RKO (cell line): ENCODE results near the gene ARL11.
"Not testable (repeated sequence)": the region's sequence is repeated elsewhere in the genome, so short reads cannot be mapped to it uniquely, and the experiment has no call there.

Experiments used
- DNase-seq: peaks from one replicate; pipeline ENCODE4 v3.0.0-alpha.2; 2016; ENCODE audit warnings: low spot score

The ARL11 gene

DNA sequence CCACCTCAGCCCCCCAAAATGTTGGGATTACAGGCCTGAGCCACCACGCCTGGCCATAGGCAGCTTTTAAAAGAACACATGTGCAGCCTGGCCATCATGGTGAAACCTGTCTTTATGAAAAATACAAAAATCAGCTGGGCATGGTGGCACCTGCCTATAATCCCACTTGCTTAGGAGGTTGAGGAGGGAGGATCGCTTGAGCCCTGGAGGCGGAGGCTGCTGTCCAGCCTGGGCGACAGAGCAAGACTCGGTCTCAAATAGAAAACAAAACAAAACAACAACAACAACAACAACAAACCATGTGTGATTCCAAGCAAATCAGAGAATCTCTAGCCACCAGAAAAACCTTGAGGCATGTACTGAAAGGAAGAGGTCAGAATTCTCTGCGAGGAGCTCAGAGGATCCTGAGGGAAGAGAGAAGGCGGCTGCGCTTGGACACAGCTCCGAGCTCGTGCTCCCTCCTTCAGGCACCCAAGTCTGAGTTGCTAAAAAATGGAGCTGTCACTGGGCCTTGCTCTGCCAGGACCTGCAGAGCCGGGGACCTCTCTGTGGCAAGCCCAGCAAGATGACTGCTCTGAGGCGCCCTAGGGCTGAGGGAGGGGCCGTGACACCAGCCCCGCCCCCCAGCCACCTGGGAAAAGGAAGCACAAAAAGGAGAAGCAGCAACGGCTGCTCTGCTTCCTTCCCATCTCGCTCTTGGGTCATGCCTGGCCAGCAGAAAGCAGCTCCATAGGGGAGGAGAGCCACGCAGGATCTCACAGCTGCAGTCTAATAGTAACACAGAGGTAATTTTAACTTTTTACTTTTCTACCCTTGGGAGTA lies at the start of gene ARL11:
ARL11 (plus strand) TSS at position 677 of the 822 bp plus-strand sequence. CDS start 1,941 bp downstream, outside the sequence.
- DNase-seq = no peak

DNA sequence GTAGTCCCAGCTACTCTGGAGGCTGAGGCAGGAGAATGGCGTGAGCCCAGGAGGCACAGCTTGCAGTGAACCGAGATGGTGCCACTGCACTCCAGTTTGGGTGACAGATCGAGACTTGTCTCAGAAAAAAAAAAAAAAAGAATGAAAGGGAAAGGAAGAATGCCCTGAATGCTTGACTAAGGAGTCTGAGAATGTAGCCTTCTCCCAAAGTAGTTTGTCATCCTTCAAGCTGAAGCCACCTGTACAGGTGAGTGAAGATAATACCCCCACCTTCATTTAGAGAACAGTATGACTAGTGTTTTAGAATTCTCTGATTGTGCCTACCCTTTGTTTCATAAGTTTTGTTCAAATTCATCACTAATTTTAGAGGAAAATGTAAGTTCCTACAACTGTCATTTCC lies 48.8 kb upstream of the ARL11 start:
- no peak for DNase-seq

DNA sequence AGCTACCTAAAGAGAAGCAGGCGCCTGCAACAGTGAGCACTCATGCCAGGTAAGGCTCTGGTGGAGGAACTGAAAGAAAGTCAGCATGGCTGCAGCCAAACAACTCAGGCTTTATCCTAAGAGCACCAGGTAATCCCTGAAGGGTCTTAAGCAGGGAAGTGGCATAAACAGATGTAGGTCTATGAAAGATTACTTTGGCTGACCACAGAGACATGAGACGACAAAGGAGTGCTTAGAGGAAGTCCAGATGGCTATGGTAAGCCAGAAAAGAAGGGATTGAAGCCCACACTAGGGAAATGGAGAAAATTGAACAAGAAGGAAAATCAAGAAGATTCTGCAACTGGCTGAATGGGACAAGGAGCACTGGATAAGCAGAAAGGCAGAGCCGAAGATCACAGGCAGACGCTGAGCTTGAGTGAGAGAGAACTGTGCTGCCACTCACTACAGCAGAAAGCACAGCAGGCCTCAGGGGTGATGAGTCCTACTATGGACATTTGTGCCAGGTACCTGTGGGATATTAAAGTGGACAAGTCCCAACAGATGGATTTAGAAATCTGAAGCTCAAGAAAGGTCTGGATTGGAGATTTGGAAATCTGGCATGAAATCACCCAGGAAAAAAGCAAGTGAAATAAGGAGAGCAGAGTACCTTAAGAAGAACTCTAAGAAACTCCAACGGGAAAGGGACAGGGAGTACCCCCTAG lies 47.2 kb upstream of the ARL11 start:
- no peak for DNase-seq

DNA sequence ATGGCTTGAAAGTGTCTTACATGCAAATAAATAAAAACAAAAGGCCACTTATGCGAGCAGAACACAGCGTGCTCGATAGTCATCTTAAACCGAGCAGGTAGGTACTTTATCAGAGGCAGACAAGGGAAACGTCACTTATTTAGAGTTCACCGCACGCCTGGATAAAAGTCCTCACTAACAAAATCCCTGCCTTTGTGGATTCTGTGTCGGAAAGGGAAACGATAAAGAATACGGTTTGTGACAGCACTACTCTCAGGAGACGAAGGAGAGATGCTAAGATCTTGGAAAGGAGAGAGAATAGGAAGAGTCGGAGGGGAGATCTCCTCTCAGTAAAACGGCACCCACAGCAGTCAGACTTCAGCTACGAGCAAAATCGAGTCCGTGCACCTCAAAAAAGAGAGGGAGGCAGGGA lies 43.5 kb upstream of the ARL11 start:
- peak; percentile 48 for DNase-seq

DNA sequence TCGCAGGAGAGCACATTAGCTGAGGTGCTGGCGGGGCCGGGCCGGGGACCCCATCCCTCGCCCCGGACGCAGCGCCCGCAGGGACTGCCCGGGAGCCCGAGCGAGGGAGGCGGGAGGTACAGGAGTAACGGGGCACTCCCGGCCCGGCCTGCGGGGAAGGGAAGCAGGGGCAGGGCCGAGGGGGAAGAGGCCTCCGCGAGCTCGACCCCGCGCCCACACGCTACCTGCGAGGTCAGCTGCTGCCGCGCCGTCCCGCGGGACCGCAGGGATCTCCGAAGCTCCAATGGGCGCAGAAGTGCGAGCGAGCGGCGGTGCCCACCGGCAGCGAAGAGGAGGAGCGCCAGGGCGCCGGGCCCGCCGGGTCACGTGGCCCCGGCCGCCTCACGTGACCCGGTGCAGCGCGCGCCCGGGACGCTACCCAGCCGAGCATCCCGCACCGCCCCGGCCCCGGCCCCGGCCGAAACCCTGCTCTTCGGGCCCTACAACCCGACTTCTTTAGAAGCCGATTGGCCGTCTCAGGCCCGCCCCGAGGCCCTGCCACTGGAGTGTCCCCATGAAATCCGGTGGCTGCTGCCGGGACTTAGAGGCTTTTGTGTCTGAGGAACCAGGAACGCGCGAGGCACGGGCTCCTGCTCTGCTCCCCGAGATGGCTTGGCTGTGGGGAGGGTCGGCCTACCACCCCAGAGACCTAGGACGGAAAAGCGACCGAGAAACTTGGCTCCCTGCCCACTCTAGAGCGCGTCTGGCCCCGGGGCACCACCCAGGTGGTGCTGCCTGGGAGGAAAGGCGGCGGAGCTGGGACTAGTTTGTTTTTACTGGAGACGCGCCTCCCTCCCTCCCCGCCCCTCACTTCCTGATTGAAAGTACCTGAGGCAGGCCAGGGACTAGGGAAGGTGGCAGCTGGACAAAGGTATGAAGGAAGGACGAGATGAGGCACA lies 42.8 kb upstream of the ARL11 start, which contains the start of gene RCBTB1:
RCBTB1 (minus strand) TSS at position 339 of the 938 bp plus-strand sequence. CDS start 18,279 bp downstream, outside the sequence.
- peak; percentile 72 for DNase-seq

DNA sequence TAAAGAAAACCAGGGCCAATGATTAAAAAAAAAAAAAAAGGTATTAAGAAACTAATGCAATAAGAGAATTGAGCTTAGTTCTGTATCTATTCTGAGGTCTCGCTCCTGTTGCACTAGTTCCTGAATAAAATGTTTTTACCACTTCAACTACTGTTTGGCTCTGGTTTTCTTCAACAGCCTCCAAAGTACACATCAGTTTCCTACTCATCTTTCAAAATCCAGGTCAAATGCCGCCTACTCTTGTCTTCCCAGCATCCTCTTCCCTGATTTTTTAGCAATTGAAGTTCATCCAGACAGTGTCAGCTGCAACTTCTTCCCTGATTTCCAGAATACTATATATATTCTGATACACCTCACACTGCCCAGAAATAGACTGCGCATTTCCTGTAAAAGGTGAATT lies 41.6 kb upstream of the ARL11 start:
- DNase-seq = no peak

DNA sequence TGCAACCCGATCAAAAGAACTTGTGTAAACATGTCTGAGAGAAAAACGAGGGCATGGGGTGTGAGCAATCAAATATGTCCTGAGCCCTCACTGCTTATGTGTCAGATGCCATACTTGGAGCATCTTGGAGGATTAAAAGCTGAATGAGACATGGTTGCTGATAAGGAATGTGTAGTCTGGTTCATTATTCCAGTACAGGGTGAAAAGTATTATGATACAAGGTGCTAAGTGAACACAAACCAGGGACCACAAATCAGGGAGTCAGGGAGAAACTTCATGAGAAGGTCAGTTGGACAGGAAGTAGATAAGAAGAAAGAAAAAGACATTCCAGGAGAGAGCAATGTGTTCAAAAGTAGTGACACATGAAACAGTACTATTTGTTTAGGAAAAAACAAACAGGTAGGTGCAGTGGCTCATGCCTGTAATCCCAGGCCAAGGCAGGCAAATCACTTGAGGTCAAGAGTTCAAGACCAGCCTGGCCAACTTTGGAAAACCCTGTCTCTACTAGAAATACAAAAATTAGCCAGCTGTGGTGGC lies 40.9 kb upstream of the ARL11 start:
- DNase-seq = peak; percentile 29

DNA sequence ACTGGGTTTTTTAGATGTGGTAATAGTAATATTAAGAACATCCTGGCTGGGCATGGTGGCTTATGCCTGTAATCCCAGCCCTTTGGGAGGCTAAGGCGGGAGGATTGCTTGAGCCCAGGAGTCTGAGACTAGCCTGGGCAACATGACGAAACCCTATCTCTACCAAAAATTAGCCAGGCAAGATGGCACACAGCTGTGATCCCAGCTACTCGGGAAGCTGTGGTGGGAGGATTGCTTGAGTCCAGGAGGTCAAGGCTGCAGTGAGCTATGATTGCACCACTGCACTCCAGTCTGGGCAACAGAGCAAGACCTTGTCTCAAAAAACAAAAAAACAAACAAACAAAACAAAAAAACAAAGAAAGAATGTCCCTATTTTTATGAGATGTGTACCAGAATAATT lies 37.6 kb upstream of the ARL11 start:
- DNase-seq = not testable (repeated sequence)

DNA sequence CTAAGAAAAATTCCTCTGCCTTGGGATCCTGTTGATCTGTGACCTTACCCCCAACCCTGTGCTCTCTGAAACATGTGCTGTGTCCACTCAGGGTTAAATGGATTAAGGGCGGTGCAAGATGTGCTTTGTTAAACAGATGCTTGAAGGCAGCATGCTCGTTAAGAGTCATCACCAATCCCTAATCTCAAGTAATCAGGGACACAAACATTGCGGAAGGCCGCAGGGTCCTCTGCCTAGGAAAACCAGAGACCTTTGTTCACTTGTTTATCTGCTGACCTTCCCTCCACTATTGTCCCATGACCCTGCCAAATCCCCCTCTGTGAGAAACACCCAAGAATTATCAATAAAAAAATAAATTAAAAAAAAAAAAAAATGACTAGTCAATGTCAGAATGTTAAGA lies 34.4 kb upstream of the ARL11 start:
- DNase-seq = not testable (repeated sequence)

DNA sequence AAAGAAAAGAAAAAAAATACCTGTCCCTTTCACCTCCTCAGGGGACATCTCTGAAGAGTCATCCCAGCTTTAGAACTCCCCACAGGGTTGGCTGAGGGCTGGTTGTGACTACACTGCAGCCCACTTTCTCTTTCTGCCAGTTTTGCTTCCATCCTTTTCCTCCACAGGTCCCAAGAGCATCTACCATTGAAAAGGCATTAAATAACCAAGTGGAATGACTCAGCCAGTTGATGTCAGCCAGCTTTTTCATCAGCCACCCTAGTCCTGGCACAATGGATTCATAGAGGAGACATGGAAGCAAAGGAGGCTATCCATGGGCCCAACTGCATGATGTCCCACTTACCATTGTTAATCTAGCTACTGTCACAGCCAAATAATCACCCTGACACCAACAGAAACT lies 33.7 kb upstream of the ARL11 start:
- DNase-seq = no peak

DNA sequence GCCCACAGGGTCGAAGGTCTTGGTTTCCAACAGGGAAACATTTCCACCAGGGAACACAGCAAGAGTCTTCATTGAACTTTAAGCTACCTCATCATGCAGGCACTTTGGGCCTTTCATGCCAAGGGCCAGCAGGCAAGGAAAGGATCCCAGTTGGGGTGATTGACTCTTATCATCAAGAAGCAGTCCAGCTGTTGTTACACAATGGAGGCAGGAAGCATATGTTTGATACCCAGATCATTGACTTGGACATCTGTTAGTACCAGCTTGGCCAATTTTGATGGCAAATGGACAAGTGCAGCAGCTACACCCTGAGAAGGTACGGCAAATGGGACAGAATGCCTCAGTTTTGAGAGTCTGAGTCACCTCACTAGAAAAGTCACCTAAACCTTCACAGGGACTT lies 32.1 kb upstream of the ARL11 start:
- no peak for DNase-seq

DNA sequence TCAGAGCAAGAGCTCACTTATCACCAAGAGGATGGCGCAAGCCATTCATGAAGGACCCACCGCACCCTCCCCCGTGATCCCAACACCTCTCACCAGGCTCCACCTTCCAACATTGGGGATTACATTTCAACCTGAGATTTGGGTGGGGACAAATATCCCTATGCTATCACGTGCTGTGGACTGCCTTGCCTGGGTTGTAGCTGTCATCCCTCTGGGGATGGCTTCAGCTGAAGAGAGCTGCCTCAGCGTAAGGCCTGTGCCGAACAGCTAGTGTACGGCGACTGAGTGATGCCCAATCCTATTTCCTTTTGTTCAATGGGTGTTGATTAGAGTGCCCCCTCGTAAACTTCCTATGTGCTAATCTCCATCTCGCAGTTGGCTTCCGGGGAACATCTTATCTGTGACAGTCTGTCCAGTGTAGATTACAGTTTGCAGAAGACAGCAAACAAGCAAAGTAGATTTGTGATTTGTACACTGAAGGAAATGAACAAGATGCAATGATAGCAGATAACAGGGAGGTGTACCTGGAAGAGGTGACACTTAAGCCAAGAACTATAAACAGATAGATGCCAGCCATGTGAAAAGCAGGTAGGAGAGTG lies 31.2 kb upstream of the ARL11 start:
- DNase-seq = no peak

DNA sequence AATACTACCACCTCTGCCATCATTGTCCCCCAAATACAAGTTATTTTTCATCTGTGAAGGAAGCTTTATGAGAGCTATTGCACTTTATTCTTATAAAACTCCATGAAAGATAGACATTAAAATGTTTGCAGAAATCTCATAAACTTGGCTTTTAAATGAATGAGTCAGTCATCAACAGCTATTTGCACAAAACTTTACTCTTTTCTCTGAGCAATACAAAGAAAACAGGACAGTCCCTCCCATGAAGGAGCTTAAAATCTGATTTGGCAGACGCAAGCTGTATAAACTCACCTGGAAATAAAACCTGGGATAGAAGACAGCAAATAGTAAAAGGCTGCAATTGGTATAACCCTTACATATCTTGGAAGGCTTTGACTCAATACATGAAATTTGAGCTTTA lies 26.3 kb upstream of the ARL11 start:
- DNase-seq = no peak

DNA sequence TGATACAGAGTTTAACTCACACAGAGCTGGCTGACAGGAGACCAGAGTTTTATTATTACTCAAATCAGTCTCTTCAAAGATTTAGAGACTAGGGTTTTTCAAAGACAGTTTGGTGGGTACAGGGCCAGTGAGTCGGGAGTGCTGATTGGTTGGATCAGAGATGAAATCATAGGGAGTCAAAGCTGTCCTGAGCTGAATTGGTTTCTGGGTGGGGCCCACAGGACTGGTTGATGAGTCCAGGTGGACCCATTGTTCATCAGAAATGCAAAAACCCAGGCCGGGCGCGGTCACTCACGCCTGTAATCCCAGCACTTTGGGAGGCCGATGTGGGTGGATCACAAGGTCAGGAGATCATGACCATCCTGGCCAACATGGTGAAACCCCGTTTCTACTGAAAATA lies 25.7 kb upstream of the ARL11 start:
- not testable (repeated sequence) for DNase-seq

DNA sequence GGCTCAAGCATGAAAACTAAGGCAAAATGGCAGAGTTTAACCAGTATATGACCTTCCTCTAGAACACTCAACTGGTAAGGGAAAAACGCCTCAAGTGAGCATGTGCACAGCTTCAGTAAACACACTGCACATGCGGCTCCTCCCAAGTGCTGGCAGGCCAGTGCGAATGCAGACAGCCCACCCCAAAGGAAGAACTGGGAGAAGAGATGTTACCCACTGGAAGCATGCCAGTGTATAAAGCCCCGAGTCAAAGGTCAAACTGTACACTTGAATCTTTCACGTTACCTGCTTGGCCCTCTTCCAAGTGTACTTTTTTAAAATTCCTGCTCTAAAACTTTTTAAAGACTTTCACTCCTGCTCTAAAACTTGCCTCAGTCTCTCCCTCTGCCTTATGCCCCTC lies 23.7 kb upstream of the ARL11 start:
- no peak for DNase-seq

DNA sequence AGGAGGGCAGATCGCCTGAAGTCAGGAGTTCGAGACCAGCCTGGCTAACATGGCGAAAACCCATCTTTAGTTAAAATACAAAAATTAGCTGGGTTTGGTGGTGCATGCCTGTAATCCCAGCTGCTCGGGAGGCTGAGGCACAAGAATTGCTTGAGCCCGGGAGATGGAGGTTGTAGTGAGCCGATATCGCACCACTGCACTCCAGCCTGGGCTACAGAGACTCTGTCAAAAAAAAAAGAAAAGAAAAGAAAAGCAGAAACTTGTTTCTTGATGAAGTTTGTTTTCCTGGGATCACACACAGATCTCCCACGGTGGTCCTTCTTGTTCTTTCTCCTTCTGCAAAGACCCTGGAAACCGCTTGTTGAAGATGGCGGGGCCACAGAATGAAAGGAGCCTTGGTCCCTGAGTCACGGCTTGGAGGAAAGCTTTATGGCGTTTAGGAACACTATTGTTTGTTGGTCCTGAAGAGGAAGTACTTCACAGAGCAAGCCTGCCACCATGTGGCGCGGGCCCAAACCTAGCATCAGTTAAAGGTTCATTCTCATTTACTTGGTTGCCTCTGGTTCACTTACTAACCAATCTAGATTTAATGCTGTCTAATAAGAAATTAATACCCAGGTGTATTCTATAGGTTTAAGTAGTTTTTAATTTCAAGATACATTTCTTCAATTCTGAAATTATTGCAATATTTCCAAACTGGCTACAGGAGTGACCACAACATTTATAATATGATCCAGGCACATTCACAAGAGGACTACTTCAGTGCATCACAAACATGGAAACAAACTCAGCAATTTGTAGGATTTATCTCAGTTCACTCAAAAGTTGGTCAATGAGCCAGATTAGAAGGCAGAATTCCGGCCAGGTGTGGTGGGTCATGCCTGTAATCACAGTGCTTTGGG lies 21.3 kb upstream of the ARL11 start:
- DNase-seq = peak; percentile 97

DNA sequence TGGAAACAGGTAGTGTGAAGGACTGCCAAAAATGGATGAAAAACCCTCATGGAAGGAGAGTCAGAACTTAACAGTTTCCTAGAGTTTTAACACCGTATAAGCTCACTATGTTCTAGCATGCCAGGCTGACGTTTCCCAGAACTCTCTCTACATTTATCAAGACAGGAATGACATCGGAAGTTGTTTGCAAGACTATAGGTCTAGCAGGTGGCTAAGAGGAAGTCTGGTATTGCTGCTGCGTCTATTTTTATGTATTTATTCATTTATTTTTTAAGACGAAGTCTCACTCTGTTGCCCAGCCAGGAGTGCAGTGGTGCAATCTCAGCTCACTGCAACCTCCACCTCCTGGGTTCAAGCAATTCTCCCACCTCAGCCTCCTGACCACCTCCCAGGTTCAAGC lies 20.5 kb upstream of the ARL11 start:
- no peak for DNase-seq

DNA sequence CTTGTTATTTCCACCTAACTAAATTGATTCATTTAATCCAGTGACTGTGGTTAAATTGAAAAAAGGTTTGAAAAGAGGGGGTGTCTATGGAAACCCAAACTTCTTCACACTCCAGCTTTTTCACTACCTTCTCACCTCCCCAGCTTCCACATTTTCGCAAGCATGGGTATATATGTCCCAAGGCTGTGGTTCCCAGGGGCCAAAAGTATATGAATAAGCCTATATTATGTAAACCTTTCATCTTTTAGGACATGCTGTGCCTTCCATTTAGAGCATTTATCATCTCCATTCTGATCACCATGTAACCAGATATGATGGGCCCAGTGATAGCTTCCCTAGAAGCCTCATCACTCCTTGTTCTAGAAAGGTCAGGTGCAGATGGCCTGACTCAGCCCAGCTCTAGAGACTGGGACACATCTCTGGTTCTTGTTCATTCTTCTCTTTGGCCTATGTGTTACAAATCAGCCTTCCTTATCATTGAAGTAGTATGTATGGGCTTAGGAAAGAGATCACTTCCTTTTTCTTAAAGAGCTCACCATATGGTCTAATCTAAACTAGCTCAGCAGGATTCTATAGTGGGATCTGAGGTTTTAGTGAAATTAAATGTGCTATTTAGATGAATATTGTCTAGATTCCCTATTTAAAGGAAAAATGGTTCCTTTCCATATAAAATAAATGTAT lies 19.5 kb upstream of the ARL11 start:
- DNase-seq = no peak

DNA sequence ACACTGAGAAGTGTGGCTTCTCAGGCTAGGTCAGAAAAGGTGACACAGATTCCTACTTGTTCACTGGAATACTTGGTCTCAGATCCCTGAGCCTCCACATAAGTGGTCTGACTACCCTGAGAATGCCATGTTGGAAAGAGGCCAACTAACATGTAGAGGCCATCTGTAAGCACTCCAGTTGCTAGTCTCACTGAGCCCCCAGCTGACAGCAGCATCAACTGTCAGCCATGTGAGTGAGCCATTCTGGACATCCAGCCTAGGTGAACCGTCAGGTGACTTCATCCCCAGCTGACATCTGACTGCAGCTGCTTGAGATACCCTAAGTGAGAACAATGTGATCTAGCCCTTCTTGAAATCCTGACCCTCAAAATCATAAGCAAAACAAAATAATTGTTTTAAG lies 18.1 kb upstream of the ARL11 start:
- no peak for DNase-seq

DNA sequence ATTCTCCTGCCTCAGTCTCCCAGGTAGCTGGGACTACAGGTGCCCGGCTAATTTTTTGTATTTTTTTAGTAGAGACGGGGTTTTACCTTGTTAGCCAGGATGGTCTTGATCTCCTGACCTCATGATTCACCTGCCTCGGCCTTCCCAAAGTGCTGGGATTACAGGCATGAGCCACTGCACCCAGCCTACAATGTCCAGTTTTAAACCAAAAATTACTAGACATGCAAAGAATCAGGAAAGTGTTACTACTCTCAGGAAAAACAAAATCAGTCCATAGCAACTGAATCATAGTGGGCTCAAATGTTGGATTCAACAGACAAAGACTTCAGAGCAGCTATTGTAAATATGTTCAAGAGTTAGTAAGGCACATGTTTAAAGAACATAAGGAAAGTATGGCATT lies 16.3 kb upstream of the ARL11 start:
- DNase-seq = not testable (repeated sequence)
